HG03108 (cell line): ENCODE data around the gene JAKMIP3.

Source experiments
- ATAC-seq: cut with Tn5 transposase; IDR thresholded peaks from one replicate; pipeline ENCODE4 v1.9.1; 2021; ENCODE audit warnings: moderate library complexity; ENCODE audit not compliant: unreplicated experiment

JAKMIP3 gene

DNA sequence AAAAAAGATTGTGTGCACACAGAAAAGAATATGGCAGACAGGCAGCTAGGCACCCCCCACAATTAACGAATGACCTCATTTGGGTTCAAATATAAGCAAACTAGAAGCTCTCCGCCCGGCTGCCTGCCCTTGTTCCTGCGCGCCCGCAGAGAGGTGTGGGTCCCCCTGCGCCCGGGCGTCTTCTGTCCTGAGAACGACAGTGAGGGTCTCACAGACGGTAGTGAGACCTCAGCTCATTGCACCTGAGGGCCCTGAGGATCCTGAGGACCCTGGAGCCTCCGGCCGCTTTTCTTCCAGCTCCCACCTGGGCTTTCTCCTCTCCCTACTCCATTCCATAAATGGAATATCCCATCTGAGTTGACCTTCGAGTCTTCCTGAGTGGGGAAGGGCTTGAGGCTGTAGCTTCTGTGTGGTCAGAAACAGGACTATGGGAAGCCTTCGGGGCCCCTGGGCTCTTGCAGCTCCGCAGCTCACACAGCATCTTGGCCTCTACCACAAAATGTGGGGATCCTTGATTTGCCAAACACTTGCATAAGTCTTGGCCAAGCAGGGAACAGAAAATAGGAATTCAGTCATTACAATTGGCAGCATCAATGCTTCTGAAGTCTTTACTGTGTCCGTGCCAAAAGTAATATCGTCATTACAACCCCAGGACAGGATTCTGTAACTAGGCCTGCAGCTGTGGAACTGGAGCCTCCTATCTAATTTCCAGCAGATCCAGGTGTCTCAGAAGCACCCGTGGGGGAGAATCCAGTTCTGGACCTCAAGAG, 43.8 kb downstream of the JAKMIP3 start:
- no peak for ATAC-seq

- no peak for ATAC-seq
These were observed 44.4 kb downstream of the JAKMIP3 start for GRCh38 chr10:132110111-132110521.

GRCh38 chr10:132110713-132111112, 45.0 kb downstream of the JAKMIP3 start:
- ATAC-seq = no peak

- no peak for ATAC-seq
These were observed 45.5 kb downstream of the JAKMIP3 start for GRCh38 chr10:132111121-132111731.

GRCh38 chr10:132111871-132112341, 46.2 kb downstream of the JAKMIP3 start:
- no peak for ATAC-seq

GRCh38 chr10:132112611-132113010, 46.9 kb downstream of the JAKMIP3 start:
- no peak for ATAC-seq

GRCh38 chr10:132113206-132113605, 47.5 kb downstream of the JAKMIP3 start:
- no peak for ATAC-seq

DNA sequence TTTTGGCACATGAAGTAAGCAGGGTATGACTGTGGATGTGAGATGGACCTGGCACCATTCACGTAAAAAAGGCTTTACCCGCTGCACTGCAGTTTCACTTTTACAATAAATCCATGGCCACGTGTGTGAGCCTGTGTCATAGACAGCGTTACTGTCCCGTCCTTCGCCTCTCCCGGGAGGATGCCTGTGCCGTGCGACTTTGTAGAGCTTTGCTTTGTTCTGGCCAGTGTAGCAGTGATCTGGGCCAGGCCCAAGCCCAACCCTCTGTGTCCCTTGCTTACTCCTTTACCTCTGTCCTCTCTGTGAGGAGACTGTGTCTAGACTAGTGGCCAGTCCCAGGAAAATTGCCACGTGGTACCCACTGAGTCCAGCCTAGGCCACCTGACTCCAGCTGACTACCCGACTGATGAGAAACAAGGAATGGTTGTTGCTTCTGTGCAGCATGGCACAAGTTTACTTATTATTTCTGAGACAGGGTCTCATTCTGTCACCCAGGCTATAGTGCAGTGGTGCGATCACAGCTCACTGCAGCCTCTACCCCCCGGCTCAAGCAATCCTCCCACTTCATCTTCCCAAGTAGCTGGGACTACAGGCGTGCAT, 48.1 kb downstream of the JAKMIP3 start:
- no peak for ATAC-seq

GRCh38 chr10:132114953-132115520, 49.3 kb downstream of the JAKMIP3 start:
- ATAC-seq = no peak
